GM08714 (cell line): Measurements from ENCODE around the gene PDE4D.

ENCODE experiments used
- H3K4me3 ChIP-seq: fragments of 200-500 bp; sonication (Bioruptor generic); 2 replicates; pipeline ENCODE4 v1.5.1; 2014; ENCODE audit warnings: mild to moderate bottlenecking, low read length, inconsistent platforms
- ZNF274 ChIP-seq: IDR thresholded peaks from 2 replicates; pipeline ENCODE4 v1.6.1; 2012; ENCODE audit warnings: mild to moderate bottlenecking, low read depth, low read length

The PDE4D gene

GRCh38 chr5:59532979-59533729 is 360.4 kb downstream of the PDE4D start:
- no peak for TF ChIP-seq ZNF274
- no peak overlapping the region for H3K4me3 ChIP-seq

GRCh38 chr5:59529239-59529638 is 364.3 kb downstream of the PDE4D start:
- H3K4me3 ChIP-seq, result no peak overlapping the region
- no peak for TF ChIP-seq ZNF274

GRCh38 chr5:59528202-59528862 is 365.2 kb downstream of the PDE4D start:
- TF ChIP-seq ZNF274, result no peak
- H3K4me3 ChIP-seq, result no peak overlapping the region

DNA sequence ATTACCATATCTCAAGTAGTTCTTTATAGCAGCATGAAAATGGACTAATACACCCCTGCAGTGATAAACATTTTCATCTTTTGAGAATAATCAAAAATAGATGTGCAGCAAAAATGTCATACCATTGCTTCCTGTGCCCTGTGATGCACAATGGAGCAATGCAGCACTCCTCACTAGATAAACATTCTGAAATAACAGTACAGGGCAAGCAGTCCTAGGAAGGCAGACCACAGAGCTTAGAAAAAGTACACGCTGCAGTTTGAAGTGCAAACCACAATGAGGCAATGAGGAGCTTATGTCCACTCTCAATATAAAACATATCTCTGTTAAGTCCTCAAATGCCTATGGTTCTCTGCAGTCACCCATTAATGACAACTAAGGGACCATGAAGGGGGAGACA is 367.6 kb downstream of the PDE4D start:
- no peak overlapping the region for H3K4me3 ChIP-seq
- TF ChIP-seq ZNF274, result no peak

- TF ChIP-seq ZNF274, result no peak
- no peak overlapping the region for H3K4me3 ChIP-seq
These were observed 368.2 kb downstream of the PDE4D start for GRCh38 chr5:59525311-59525710.

GRCh38 chr5:59522201-59522831 is 371.2 kb downstream of the PDE4D start:
- no peak overlapping the region for H3K4me3 ChIP-seq
- no peak for TF ChIP-seq ZNF274

- no peak overlapping the region for H3K4me3 ChIP-seq
- TF ChIP-seq ZNF274, result no peak
These were observed 372.1 kb downstream of the PDE4D start for GRCh38 chr5:59521476-59521875.

DNA sequence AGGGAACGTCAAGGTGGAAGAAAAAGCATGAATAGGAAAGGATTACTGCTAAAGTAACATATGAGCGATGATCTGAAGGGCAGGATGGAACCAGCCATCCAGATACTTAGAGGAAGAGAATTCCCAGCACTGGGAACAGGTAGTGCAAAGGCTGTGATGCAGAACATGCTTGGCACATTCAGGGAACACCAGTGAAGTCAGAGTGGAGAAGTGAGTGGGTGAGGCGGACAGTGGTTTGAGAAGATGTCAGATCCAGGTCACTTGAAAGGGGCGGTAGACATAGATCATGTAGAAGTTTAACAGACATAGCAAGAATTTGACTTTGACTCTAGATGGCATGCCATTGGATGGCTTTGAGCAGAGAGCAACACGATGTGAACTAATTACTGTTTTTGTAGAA is 374.2 kb downstream of the PDE4D start:
- H3K4me3 ChIP-seq, result no peak overlapping the region
- TF ChIP-seq ZNF274, result no peak

DNA sequence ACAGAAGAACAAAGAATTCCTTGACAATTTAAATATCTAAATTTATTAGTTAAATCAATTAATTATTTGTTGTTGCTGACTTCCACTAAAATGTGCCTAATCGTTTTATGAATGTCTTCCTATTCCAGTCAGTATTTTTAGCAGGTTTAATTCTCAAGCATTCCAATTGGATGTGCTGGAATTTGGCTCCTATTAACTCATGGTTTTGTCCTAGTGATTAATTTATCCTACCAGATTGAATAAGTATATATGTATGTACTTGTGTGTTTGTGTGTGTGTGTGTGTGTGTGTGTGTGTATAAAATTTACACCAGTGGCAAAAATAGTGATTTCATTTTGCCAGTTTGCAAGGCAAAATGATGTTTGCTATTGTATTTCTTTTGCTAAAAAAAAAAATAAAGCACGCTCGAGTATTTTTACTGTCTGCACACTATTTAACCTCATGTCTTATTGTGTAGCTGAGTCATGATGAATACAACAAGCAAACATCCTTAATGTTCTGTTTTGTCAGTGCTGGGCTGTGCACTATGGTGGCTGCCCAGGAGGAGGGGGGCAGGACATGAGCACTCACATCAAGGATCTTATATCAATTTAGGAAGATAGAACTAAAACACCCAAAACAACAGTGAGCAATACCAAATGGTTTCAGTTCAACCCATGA is 375.5 kb downstream of the PDE4D start:
- H3K4me3 ChIP-seq, result no peak overlapping the region
- TF ChIP-seq ZNF274, result no peak

DNA sequence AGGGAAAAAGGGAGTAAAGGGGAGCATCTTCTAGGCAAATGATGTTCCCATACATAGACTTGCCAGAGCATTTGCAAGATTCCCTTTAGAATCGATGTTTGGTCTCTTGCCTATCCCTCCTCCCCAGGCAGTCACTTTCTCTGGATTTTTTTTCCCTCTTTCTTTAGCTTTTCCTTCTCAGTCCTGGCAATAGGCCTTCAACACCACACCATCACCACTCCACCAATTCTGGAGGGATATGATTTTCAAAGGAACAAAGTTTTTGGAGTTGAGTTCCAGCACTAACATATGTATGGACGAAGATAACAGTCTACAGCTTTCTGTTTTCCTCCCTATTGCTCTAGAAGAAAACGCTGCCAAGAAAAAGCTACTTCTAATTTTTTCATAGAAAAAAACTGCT is 377.4 kb downstream of the PDE4D start:
- TF ChIP-seq ZNF274, result no peak
- no peak overlapping the region for H3K4me3 ChIP-seq

- no peak overlapping the region for H3K4me3 ChIP-seq
- no peak for TF ChIP-seq ZNF274
These were observed 387.1 kb downstream of the PDE4D start for GRCh38 chr5:59506285-59506877.

GRCh38 chr5:59504043-59504442 is 389.5 kb downstream of the PDE4D start:
- H3K4me3 ChIP-seq, result no peak overlapping the region
- TF ChIP-seq ZNF274, result no peak

- TF ChIP-seq ZNF274, result no peak
- no peak overlapping the region for H3K4me3 ChIP-seq
These were observed 390.3 kb downstream of the PDE4D start for GRCh38 chr5:59503220-59503619.

GRCh38 chr5:59501316-59501715 is 392.2 kb downstream of the PDE4D start:
- no peak for TF ChIP-seq ZNF274
- H3K4me3 ChIP-seq, result no peak overlapping the region
